GM10847 (cell line): ENCODE measurements around the gene CYTH1.

Experiments
- POLR2A ChIP-seq: IDR thresholded peaks from 2 replicates; pipeline ENCODE4 v1.6.1; 2011; ENCODE audit not compliant: insufficient read length; ENCODE audit errors: extremely low read depth

Gene CYTH1

GRCh38 chr17:78655251-78655940 is 126.7 kb downstream of the CYTH1 start:
- TF ChIP-seq POLR2A, result no peak

GRCh38 chr17:78654325-78654724 is 127.7 kb downstream of the CYTH1 start:
- no peak for TF ChIP-seq POLR2A

- no peak for TF ChIP-seq POLR2A
These were observed 128.7 kb downstream of the CYTH1 start for GRCh38 chr17:78653382-78653781.

- no peak for TF ChIP-seq POLR2A
These were observed 129.2 kb downstream of the CYTH1 start for GRCh38 chr17:78652913-78653312.

- TF ChIP-seq POLR2A, result no peak
These were observed 130.0 kb downstream of the CYTH1 start for GRCh38 chr17:78652024-78652423.

GRCh38 chr17:78651554-78651953 is 130.5 kb downstream of the CYTH1 start:
- no peak for TF ChIP-seq POLR2A

GRCh38 chr17:78650093-78650715 is 131.9 kb downstream of the CYTH1 start:
- no peak for TF ChIP-seq POLR2A

GRCh38 chr17:78648293-78648692 is 133.8 kb downstream of the CYTH1 start:
- no peak for TF ChIP-seq POLR2A

GRCh38 chr17:78647032-78647431 is 135.0 kb downstream of the CYTH1 start:
- no peak for TF ChIP-seq POLR2A

- no peak for TF ChIP-seq POLR2A
These were observed 136.4 kb downstream of the CYTH1 start for GRCh38 chr17:78645421-78646295.

GRCh38 chr17:78644931-78645351 is 137.1 kb downstream of the CYTH1 start:
- no peak for TF ChIP-seq POLR2A

- no peak for TF ChIP-seq POLR2A
These were observed 137.8 kb downstream of the CYTH1 start for GRCh38 chr17:78644224-78644623.

GRCh38 chr17:78643326-78643725 is 138.7 kb downstream of the CYTH1 start:
- no peak for TF ChIP-seq POLR2A

GRCh38 chr17:78642707-78643106 is 139.4 kb downstream of the CYTH1 start:
- no peak for TF ChIP-seq POLR2A

- no peak for TF ChIP-seq POLR2A
These were observed 140.4 kb downstream of the CYTH1 start for GRCh38 chr17:78641666-78642065.

GRCh38 chr17:78641243-78641642 is 140.8 kb downstream of the CYTH1 start:
- TF ChIP-seq POLR2A, result no peak
